ENCODE measurements around the gene WDCP. TPM values are rescaled to one million over a fixed set of nuclear protein-coding genes. Genes with fewer than 3 reads are reported as not detected.

WDCP gene
- total RNA-seq, 4 donors from 2014 or later: 5.9 to 18.2 (median 12.1) TPM

- Histone ChIP-seq H3K9me3 (no peaks in the 10 kb centered on the region), H3K4me3 (no peak overlapping the region), H3K27me3 (no peaks in the 10 kb centered on the region), H3K27ac (no peak overlapping the region), H3K4me1 (no peaks in the 10 kb centered on the region), H3K36me3 (no peaks in the 10 kb centered on the region)
- no peak for TF ChIP-seq POLR2A (IDR thresholded peaks at IDR 0.05)
- TF ChIP-seq, protein P1, sequence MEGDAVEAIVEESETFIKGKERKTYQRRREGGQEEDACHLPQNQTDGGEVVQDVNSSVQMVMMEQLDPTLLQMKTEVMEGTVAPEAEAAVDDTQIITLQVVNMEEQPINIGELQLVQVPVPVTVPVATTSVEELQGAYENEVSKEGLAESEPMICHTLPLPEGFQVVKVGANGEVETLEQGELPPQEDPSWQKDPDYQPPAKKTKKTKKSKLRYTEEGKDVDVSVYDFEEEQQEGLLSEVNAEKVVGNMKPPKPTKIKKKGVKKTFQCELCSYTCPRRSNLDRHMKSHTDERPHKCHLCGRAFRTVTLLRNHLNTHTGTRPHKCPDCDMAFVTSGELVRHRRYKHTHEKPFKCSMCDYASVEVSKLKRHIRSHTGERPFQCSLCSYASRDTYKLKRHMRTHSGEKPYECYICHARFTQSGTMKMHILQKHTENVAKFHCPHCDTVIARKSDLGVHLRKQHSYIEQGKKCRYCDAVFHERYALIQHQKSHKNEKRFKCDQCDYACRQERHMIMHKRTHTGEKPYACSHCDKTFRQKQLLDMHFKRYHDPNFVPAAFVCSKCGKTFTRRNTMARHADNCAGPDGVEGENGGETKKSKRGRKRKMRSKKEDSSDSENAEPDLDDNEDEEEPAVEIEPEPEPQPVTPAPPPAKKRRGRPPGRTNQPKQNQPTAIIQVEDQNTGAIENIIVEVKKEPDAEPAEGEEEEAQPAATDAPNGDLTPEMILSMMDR (IDR thresholded peaks at IDR 0.05): no peak
- DNase-seq: no peak
- intact Hi-C loops (cut with DNase I; ENCODE audit: low total_unique reads): no loop called here
Observed at GRCh38 chr2:24022324-24022974, 24.7 kb downstream of the WDCP start.

GRCh38 chr2:24021122-24021998 is 25.8 kb downstream of the WDCP start:
- intact Hi-C loops (cut with DNase I; ENCODE audit: low total_unique reads): no loop called here
- Histone ChIP-seq H3K36me3 (no peaks in the 10 kb centered on the region), H3K27ac (no peak overlapping the region), H3K4me3 (no peak overlapping the region), H3K9me3 (no peaks in the 10 kb centered on the region), H3K4me1 (no peaks in the 10 kb centered on the region), H3K27me3 (no peaks in the 10 kb centered on the region)
- TF ChIP-seq, protein P1 (IDR thresholded peaks at IDR 0.05): no peak
- no peak for TF ChIP-seq POLR2A (IDR thresholded peaks at IDR 0.05)
- DNase-seq: no peak

DNA sequence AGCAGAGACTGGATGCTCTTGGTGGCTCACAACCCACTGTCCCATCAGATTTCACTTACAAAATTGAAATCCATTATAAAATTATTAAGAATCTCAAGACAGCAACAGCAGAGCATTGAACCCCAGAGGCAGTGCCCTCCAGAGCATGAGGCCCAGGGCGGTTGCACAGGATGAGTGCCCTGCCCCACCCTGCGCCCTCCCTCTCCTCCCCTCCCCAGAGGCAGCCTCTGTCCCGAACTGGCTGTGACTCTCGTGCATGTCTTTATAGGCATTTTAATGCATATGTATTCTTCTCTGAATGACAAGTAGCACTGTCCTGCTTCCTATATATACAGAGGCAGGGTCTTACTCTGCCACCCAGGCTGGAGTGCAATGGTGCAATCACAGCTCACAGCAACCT is 26.9 kb downstream of the WDCP start:
- Histone ChIP-seq H3K4me3 (no peak overlapping the region), H3K4me1 (no peaks in the 10 kb centered on the region), H3K27ac (no peak overlapping the region), H3K36me3 (no peaks in the 10 kb centered on the region), H3K27me3 (no peaks in the 10 kb centered on the region), H3K9me3 (no peaks in the 10 kb centered on the region)
- DNase-seq: no peak
- no peak for TF ChIP-seq POLR2A (IDR thresholded peaks at IDR 0.05)
- TF ChIP-seq, protein P1 (IDR thresholded peaks at IDR 0.05): no peak
- intact Hi-C loops (cut with DNase I; ENCODE audit: low total_unique reads): no loop called here

- TF ChIP-seq POLR2A (IDR thresholded peaks at IDR 0.05): no peak
- TF ChIP-seq, protein P1 (IDR thresholded peaks at IDR 0.05): no peak
- Histone ChIP-seq H3K27me3 (no peaks in the 10 kb centered on the region), H3K4me1 (no peaks in the 10 kb centered on the region), H3K9me3 (no peaks in the 10 kb centered on the region), H3K36me3 (no peaks in the 10 kb centered on the region), H3K27ac (no peak overlapping the region), H3K4me3 (no peak overlapping the region)
- intact Hi-C loops (cut with DNase I; ENCODE audit: low total_unique reads): no loop called here
- no peak for DNase-seq
Observed at GRCh38 chr2:24019729-24020128, 27.5 kb downstream of the WDCP start.

DNA sequence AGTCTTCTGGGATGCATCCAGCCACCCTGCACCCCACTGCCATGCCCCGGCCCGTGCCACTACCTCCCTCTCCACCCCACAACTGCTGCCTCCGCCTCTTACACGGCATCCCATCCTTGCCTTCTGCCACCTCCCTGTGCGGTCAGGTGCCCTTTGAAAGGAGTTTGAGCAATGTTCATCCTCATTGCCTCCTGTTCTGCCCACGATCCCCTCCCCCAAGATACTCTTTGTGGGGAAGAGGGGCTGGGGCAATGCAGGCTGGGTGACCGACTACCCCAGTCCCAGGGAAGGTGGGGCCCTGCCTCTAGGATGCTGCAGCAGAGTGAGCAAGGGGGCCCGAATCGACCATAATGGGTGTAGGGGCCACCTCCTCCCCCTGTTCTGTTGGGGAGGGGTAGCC is 28.9 kb downstream of the WDCP start:
- Histone ChIP-seq H3K4me3 (no peak overlapping the region), H3K27ac (no peak overlapping the region), H3K4me1 (no peaks in the 10 kb centered on the region), H3K36me3 (no peaks in the 10 kb centered on the region), H3K9me3 (no peaks in the 10 kb centered on the region), H3K27me3 (no peaks in the 10 kb centered on the region)
- no peak for DNase-seq
- intact Hi-C loops (cut with DNase I; ENCODE audit: low total_unique reads): no loop called here
- TF ChIP-seq POLR2A (IDR thresholded peaks at IDR 0.05): no peak
- TF ChIP-seq, protein P1 (IDR thresholded peaks at IDR 0.05): no peak

Data from uterus (tissue), 4 donors.